Thoracic aorta (tissue), 2 donors: ENCODE measurements around the gene SLC5A1. TPM values are rescaled to one million over a fixed set of nuclear protein-coding genes. Genes with fewer than 3 reads are reported as not detected.

ENCODE experiments used
- ATAC-seq: fragments of 150-250 bp; one replicate; pipeline ENCODE4 v1.8.0; 2017; ENCODE audit warnings: low read depth; ENCODE audit not compliant: insufficient number of reproducible peaks, low FRiP score
- DNase-seq: peaks from one replicate; pipeline ENCODE4 v3.0.0-alpha.2; 2020; ENCODE audit warnings: low spot score
- H3K27ac ChIP-seq, 2 donors: fragments of 200-600 bp; sonication (generic); 1 replicate in 1 of 2; 2 replicates in 1 of 2; pipeline ENCODE4 v1.5.1; 2016; ENCODE audit warnings: mild to moderate bottlenecking in 2 of 2, moderate library complexity in 2 of 2
- H3K27me3 ChIP-seq: fragments of 200-600 bp; sonication (generic); replicated peaks from 2 replicates; pipeline ENCODE4 v1.6.0; 2016; ENCODE audit warnings: mild to moderate bottlenecking; ENCODE audit not compliant: insufficient read depth
- H3K36me3 ChIP-seq: fragments of 200-600 bp; sonication (generic); one replicate; pipeline ENCODE4 v1.5.1; 2016
- H3K4me1 ChIP-seq, 2 donors: fragments of 200-600 bp; sonication (generic); 1 replicate in 1 of 2; 2 replicates in 1 of 2; pipeline versions ENCODE4 v1.5.1 to v1.6.0; 2016; ENCODE audit warnings: low read depth in 2 of 2, mild to moderate bottlenecking in 1 of 2; ENCODE audit not compliant: control insufficient read depth in 1 of 2
- H3K4me3 ChIP-seq: fragments of 200-600 bp; sonication (generic); 2 replicates; pipeline ENCODE4 v1.5.1; 2016; ENCODE audit warnings: mild to moderate bottlenecking
- H3K9me3 ChIP-seq: fragments of 200-600 bp; sonication (generic); 2 replicates; pipeline ENCODE4 v1.5.1; 2016
- CTCF ChIP-seq: fragments of 200-600 bp; sonication (generic); IDR thresholded peaks from one replicate; pipeline ENCODE4 v1.5.1; 2019; ENCODE audit warnings: antibody characterized with exemption
- total RNA-seq, 2 donors: library from RNA; depleted of rRNA; stranded (reverse); fragments of >200 nt; gene quantifications; one replicate each; pipeline versions ENCODE4 v1.1.0 to v1.2.3, GENCODE V29; 2016

The SLC5A1 gene
- total RNA-seq, 2 donors from 2014 or later: not detected

- Histone ChIP-seq H3K27me3 (no peaks in the 10 kb centered on the region), H3K9me3 (no peaks in the 10 kb centered on the region), H3K36me3 (no peaks in the 10 kb centered on the region), H3K4me3 (no peak overlapping the region), H3K4me1 (no peaks in the 10 kb centered on the region), H3K27ac (no peak overlapping the region)
- DNase-seq: no peak
- no peak for ATAC-seq
- TF ChIP-seq CTCF: no peak
These were observed 37.6 kb upstream of the SLC5A1 start for GRCh38 chr22:32005453-32005852.

GRCh38 chr22:32013200-32013599 lies 29.9 kb upstream of the SLC5A1 start:
- no peak for ATAC-seq
- Histone ChIP-seq H3K27me3 (no peaks in the 10 kb centered on the region), H3K4me3 (no peak overlapping the region), H3K27ac (no peak overlapping the region), H3K4me1 (no peaks in the 10 kb centered on the region), H3K36me3 (no peaks in the 10 kb centered on the region), H3K9me3 (peaks cover 13% of the 10 kb centered on the region)
- DNase-seq: no peak
- TF ChIP-seq CTCF: no peak

- H3K27me3 ChIP-seq: no peaks in the 10 kb centered on the region
- peaks cover 13% of the 10 kb centered on the region for H3K9me3 ChIP-seq
- no peak for ATAC-seq
These were observed 27.0 kb upstream of the SLC5A1 start for GRCh38 chr22:32016081-32016480.

GRCh38 chr22:32018056-32018455 lies 25.0 kb upstream of the SLC5A1 start:
- Histone ChIP-seq H3K36me3 (no peaks in the 10 kb centered on the region), H3K4me3 (no peak overlapping the region), H3K4me1 (no peaks in the 10 kb centered on the region), H3K27ac (no peak overlapping the region), H3K27me3 (no peaks in the 10 kb centered on the region), H3K9me3 (peaks cover 8% of the 10 kb centered on the region)
- no peak for ATAC-seq
- TF ChIP-seq CTCF: no peak
- DNase-seq: no peak

More at GRCh38 chr22:32016081-32016480, 27.0 kb upstream of the SLC5A1 start:
- Histone ChIP-seq H3K36me3 (no peaks in the 10 kb centered on the region), H3K27ac (no peak overlapping the region), H3K4me3 (no peak overlapping the region), H3K4me1 (no peaks in the 10 kb centered on the region)
- TF ChIP-seq CTCF: no peak
- no peak for DNase-seq

- Histone ChIP-seq H3K27me3 (no peaks in the 10 kb centered on the region), H3K36me3 (no peaks in the 10 kb centered on the region), H3K4me3 (no peak overlapping the region), H3K4me1 (no peaks in the 10 kb centered on the region), H3K9me3 (no peaks in the 10 kb centered on the region), H3K27ac (no peak overlapping the region)
- DNase-seq: no peak
- no peak for TF ChIP-seq CTCF
- ATAC-seq: no peak
These were observed 22.9 kb upstream of the SLC5A1 start for GRCh38 chr22:32020117-32020516.
